HG03469 (cell line): ENCODE results near the gene VAV2.

Experiments used
- ATAC-seq: cut with Tn5 transposase; IDR thresholded peaks from one replicate; pipeline ENCODE4 v1.9.1; 2021; ENCODE audit warnings: mild to moderate bottlenecking, moderate library complexity, moderate number of reproducible peaks; ENCODE audit not compliant: unreplicated experiment

The VAV2 gene

GRCh38 chr9:133791735-133792649, 200.1 kb downstream of the VAV2 start:
- no peak for ATAC-seq

GRCh38 chr9:133791069-133791468, 201.1 kb downstream of the VAV2 start:
- ATAC-seq: no peak

DNA sequence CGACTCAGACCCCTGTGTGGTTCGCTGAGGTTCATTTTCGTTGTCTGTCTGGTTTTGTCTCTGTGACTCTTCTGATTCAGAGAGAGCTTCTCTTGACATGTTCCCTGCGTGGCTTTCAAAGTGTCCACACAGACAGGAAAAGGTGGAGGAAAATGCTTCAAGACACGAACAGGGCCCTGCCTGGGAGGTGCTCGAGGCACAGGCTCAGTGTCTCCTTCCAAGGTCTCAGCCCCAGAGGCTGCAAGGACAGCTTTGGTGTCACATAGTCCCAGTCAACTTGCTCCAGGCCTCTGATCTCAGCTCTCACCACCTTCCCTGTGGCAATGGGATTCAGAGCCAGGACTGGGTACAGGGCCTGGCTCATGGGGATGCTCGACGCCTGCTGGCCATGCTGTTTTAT, 202.3 kb downstream of the VAV2 start:
- no peak for ATAC-seq

GRCh38 chr9:133788819-133789717, 203.1 kb downstream of the VAV2 start:
- no peak for ATAC-seq

GRCh38 chr9:133788045-133788818, 203.9 kb downstream of the VAV2 start:
- no peak for ATAC-seq

DNA sequence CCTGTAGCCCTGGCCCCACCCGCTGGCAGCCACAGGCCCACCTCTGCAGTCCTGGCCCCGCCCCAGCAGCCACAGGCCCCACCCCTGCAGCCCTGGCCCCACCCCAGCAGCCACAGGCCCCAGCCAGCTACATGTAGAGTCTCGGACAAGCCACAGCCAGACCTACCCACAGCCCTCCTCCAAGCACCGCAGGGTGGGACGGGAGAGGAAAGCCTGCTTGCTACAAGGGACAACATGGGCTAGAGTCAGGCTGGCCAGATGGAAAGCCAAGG, 204.4 kb downstream of the VAV2 start:
- ATAC-seq: no peak

- no peak for ATAC-seq
Measured at GRCh38 chr9:133786907-133787753, 205.0 kb downstream of the VAV2 start.

- no peak for ATAC-seq
Measured at GRCh38 chr9:133786371-133786753, 205.8 kb downstream of the VAV2 start.

GRCh38 chr9:133785753-133786370, 206.3 kb downstream of the VAV2 start:
- ATAC-seq: no peak

DNA sequence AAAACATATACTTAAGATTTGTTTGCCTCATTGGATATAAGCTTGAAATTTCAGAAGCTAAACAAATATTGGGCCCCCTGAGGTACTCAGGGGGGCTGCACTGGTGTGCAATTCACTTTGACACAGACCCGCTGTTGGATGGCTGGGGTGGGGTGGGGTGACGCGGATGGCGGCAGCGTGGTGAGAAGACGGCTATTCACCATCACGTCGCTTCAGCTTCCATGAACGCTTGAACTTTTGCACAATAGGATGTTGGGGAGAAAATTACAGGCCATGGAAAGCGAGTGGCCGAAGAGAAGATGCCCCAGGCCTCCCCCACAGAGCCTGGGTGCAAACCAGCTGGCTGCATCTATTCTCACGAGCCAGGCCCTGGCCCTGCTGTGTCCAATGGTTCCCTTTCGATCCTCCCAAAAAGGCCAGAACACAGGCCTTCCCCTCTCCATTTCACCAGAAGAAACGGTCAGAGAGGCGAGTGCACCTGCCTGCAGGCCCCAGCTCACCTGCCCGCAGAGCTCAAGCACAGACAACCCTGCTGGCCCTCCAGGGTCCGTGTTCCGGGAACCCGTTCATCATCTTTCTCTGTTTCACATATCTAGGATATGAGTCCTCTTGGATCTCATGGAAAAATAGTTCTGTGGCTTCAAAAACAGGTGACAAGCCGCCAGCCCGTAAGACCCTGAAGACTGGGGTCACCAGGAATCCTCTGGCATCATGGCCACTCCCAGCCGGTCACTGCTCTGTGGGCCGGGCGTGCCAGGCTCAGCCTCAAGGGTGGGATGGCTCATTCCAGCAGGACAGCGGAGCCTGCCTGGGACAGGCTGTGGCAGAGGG, 207.2 kb downstream of the VAV2 start:
- ATAC-seq: no peak

DNA sequence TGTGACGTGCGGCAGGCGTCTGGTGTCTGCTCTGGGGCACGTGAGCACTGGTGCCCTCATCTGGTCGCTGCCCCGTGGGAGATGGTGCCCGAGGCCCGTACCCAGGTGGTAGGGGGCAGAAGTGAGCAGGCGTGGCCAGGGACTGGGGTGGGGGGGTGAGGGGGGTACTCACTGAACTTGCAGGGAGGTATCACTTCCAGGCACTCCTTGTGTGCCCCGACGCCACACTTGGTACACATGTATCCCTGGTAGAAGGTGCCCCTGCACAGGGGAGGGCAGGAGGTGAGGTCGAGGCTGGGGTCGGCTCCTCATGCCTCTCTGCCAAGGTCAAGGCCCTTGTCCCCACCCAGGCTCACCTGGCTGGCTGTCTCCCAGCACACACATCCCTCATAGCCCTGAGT, 208.8 kb downstream of the VAV2 start:
- no peak for ATAC-seq

DNA sequence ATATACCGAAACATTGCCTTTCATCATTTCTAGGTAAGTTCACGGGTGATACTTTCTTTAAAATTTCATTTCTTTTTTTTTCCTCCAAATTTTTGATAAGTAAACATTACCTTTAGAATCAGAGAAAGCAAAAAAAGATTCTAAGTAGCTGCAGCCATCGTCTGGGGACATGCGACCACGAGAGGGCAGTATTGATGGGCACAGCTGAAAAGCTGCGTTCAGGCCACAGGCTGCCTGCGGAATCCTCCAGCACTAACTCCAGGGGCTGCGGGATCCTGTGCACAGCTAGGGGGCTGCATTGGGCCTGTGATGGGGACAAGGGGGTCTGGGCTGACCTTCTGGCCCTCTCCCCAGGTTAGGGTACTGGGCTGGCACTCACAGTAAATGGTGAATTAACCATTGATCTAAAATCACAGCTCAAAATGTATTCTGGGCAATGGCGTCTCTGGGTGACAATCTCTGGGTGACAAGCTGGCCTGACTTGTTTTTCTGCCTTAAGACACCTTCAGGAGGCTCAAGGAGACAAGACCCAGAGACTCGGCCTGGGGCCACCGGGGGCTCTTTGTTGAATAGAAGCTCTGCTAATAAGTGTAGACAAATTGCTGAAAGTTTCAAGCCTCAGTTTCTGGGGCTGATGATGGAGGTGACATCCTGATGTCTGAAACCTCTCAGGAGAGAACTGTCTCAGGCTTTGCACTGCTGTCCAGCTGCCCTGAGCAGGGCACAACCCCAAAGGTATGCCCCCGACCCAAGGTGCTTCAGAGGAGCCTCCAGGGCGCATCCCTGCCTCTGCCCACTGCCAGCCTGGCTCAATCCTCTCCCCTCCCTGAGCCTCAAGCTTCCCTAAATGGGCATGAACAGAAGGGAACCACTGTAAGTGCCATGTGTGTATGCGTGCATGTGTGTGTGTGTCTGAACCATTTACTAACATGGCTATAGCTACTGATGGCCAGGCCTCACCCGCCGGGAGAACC, 209.7 kb downstream of the VAV2 start:
- no peak for ATAC-seq

- no peak for ATAC-seq
Measured at GRCh38 chr9:133781828-133782135, 210.3 kb downstream of the VAV2 start.

DNA sequence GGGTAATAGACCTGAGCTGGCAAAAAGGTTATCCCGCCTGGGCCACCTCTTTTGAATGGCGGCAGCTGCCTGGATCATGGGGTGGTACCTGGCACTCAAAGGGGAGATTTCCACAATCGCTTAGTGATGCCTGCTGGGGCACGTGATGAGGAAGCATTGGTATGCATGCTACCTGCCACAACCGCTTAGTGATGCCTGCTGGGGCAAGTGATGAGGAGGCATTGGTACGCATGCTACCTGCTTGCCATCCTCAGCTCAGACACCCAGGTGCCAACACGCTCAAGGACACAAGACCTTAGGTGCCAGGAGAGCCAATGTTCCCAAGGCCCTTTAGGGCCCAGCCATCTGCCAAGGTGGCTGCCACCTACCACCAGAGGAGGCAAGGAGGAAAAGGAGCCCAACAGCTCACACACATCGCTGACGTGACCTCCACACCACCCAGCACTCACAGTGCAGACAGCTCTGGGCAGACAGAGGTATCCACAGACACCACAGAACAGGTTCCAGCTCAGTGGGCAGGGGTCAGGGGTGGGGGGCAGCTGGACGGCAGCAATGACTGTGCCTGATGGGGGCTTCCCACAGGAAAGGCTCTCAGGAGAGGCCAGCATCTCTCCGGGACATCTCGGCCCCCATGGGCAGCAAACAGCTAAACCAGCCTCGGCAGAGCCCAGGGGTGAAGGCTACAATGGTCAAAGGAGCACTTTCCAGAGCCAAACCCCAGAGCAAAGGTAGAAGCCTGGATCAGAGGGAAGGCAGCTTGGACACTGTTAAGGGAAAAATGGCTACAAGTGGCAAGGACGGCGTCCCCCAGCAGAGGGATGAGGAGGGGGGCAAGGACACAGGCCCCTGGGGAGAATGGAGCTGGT, 210.9 kb downstream of the VAV2 start:
- no peak for ATAC-seq

GRCh38 chr9:133780404-133780945, 211.6 kb downstream of the VAV2 start:
- ATAC-seq: no peak

DNA sequence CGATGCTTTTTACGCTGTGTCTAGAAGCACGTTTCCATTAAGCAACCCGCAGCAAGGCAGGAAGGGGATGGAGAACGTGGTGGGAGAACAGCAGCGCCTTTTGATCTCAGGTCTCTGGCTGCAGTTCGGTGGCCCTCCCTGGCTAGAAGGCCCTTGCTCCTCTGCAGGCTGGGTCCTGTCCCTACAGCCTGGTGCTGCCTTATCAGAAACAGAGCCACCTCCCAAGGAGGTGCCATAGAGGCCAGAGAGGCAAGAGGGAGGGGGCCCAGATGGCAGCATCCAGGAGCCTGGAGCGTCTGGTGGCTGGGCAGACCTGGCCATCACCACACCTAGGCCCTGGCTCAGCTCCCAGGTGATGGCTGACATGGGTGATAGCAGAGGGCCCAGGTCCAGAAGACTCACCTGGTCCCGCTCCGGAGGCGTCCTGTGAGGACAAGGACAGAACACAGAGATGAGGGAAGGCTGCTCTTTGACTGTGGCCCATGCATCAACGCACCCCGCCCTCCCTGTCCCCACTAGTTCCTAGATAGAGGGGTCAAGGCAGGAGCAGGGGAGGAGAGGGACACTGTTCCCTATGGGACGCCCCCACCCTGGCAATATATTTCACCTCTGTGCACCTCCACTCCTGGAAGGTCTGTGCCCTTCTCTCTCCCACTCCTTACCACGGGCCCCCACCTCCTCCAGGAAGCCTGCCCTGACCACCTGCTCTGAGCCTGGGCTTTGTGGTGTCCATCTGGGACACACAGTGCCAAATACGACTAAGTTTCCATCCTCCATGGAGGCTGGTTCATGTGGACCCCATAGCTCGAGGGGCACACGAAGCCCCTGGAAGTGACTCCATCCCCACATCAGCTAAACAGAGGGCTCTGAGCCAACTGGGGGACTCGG, 212.4 kb downstream of the VAV2 start:
- ATAC-seq: no peak
